Endothelial cell of umbilical vein (primary cell): ENCODE measurements around the gene MESP2.

ENCODE experiments used
- EZH2 ChIP-seq: IDR thresholded peaks from 2 replicates; pipeline ENCODE4 v1.6.1; 2012; ENCODE audit warnings: borderline replicate concordance, low read depth, mild to moderate bottlenecking, moderate library complexity, low read length, inconsistent platforms; ENCODE audit not compliant: severe bottlenecking
- FOS ChIP-seq: IDR thresholded peaks from 2 replicates; pipeline ENCODE4 v1.6.1; 2011; ENCODE audit warnings: mild to moderate bottlenecking, low read length, moderate library complexity, borderline replicate concordance; ENCODE audit not compliant: insufficient read depth
- JUN ChIP-seq: IDR thresholded peaks from 2 replicates; pipeline ENCODE4 v1.6.1; 2011; ENCODE audit warnings: borderline replicate concordance, low read depth; ENCODE audit not compliant: insufficient read length, insufficient read depth
- MYC ChIP-seq: IDR thresholded peaks from one replicate; pipeline ENCODE4 v1.6.1; 2011; ENCODE audit warnings: mild to moderate bottlenecking, low read depth, low read length
- POLR2A ChIP-seq: IDR thresholded peaks from 2 replicates; pipeline ENCODE4 v1.6.1; 2012; ENCODE audit warnings: low read depth, mild to moderate bottlenecking, control low read depth, low read length
- POLR2AphosphoS5 ChIP-seq: IDR thresholded peaks from 2 replicates; pipeline ENCODE4 v1.6.1; 2012; ENCODE audit warnings: low read depth, mild to moderate bottlenecking, control low read depth, low read length, moderate library complexity; ENCODE audit not compliant: insufficient read depth
- TF ChIP-seq, protein P1 (sequence below), 2 donors: IDR thresholded peaks; 1 replicate in 1 of 2; 2 replicates in 1 of 2; pipeline ENCODE4 v1.5.1; 2011; ENCODE audit warnings: low read length in 2 of 2, mild to moderate bottlenecking in 2 of 2, moderate library complexity in 2 of 2, control low read depth in 1 of 2, inconsistent platforms in 1 of 2, low read depth in 1 of 2; ENCODE audit not compliant: insufficient read depth in 1 of 2; ENCODE audit errors: extremely low read depth in 1 of 2
- TF ChIP-seq, protein P2 (sequence below): IDR thresholded peaks from 2 replicates; pipeline ENCODE4 v1.6.1; 2011; ENCODE audit not compliant: insufficient read depth, insufficient read length

DNA sequence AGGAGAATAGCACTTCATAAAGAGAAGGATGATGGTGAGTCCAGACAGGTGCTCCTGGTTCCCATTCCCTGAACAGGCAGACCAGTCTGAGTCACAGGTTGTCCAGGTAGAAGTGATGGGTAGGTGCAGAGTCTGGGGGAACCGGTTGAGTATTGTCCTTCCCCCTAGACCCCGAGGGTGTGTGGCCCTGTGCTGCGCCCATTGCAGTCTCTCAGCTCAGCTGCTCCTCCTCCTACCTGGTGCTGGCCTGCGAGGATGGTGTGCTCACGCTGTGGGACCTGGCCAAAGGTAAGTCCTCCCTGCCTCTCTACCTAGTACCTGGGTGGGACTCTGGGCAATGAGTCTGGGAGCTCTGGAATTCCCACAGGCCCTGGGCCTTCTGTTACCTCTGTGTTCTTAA lies 44.9 kb upstream of the MESP2 start:
- TF ChIP-seq, protein P1, sequence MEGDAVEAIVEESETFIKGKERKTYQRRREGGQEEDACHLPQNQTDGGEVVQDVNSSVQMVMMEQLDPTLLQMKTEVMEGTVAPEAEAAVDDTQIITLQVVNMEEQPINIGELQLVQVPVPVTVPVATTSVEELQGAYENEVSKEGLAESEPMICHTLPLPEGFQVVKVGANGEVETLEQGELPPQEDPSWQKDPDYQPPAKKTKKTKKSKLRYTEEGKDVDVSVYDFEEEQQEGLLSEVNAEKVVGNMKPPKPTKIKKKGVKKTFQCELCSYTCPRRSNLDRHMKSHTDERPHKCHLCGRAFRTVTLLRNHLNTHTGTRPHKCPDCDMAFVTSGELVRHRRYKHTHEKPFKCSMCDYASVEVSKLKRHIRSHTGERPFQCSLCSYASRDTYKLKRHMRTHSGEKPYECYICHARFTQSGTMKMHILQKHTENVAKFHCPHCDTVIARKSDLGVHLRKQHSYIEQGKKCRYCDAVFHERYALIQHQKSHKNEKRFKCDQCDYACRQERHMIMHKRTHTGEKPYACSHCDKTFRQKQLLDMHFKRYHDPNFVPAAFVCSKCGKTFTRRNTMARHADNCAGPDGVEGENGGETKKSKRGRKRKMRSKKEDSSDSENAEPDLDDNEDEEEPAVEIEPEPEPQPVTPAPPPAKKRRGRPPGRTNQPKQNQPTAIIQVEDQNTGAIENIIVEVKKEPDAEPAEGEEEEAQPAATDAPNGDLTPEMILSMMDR (IDR thresholded peaks at IDR 0.05; ENCODE audit: extremely low read depth in 1 of 2, insufficient read depth in 1 of 2, low read depth in 1 of 2, low read length in 2 of 2), result no peak
- TF ChIP-seq POLR2AphosphoS5, result no peak
- no peak for TF ChIP-seq POLR2A
- TF ChIP-seq JUN, result no peak
- no peak for TF ChIP-seq EZH2
- no peak for TF ChIP-seq MYC
- TF ChIP-seq, protein P2, sequence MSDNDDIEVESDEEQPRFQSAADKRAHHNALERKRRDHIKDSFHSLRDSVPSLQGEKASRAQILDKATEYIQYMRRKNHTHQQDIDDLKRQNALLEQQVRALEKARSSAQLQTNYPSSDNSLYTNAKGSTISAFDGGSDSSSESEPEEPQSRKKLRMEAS, result no peak
- TF ChIP-seq FOS, result no peak
